ENCODE results near the gene EED. TPM values are rescaled to one million over a fixed set of nuclear protein-coding genes. Genes with fewer than 3 reads are reported as not detected.
"Not testable (repeated sequence)": the region's sequence is repeated elsewhere in the genome, so short reads cannot be mapped to it uniquely, and the experiment has no call there.

The EED gene
- total and polyA plus RNA-seq, 9 of the 15 experiments (the other 6 are each of a cell fraction or from before 2014, with no cell fraction given), result 33.0 to 110 (median 55.1) TPM

DNA sequence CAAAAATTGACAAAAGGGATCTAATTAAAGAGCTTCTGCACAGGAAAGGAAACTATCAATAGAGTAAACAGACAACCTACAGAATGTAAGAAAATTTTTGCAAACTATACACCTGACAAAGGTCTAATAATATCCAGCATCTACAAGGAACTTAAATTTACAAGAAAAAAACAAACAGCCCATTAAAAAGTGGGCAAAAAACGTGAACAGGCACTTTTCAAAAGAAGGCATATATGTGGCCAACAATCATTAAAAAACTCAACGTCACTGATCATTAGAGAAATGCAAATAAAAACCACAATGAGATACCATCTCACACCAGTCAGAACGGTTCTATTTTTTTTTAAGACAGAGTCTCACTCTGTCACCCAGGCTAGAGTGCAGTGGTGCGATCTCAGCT lies 20.0 kb upstream of the EED start:
- H3K9me3 ChIP-seq (replicated peaks; ENCODE audit: control insufficient read depth, insufficient read depth, low read depth, low read length); in situ Hi-C loops (cut with MboI); H3K36me3 ChIP-seq (ENCODE audit: control insufficient read depth, insufficient read depth, low read length); DNase-seq (ENCODE audit: extremely low read depth in 1 of 4, low spot score in 3 of 4); H3K9ac ChIP-seq (ENCODE audit: insufficient read depth in 1 of 2, low read depth in 2 of 2, low read length in 2 of 2); H3K27ac ChIP-seq (ENCODE audit: extremely low read depth, low read depth, low read length); H3K9me1 ChIP-seq (ENCODE audit: control insufficient read depth, insufficient read depth, low read length); H3K4me3 ChIP-seq; BruUV-seq (replicated peaks); H4K20me1 ChIP-seq (replicated peaks; ENCODE audit: control insufficient read depth, insufficient read depth, low read length); H3K4me2 ChIP-seq (ENCODE audit: insufficient read depth, low read length); H3K4me1 ChIP-seq (replicated peaks in 1 of 2; ENCODE audit: control insufficient read depth in 2 of 2, insufficient read depth in 2 of 2, low read length in 2 of 2); ATAC-seq; intact Hi-C loops (cut with micrococcal nuclease); FAIRE-seq; CTCF ChIA-PET (ENCODE audit: low intra/inter-chr PET ratio); H3K79me2 ChIP-seq (ENCODE audit: control insufficient read depth, insufficient read depth, low read length); H3K27me3 ChIP-seq (ENCODE audit: control insufficient read depth in 2 of 2, insufficient read depth in 2 of 2, low read length in 2 of 2); H2AFZ ChIP-seq (ENCODE audit: low read depth, low read length): not testable (repeated sequence)
- POLR2A ChIA-PET, result interaction anchor here (0.6 to 1.0 kb wide), 3 partner anchors 13 to 244 kb away, joined by 3 to 4 read pairs (median 4); no protein-coding TSS in a partner anchor
- WGBS (ENCODE audit: insufficient coverage, low coverage, missing lambda C conversion rate), result 45% methylated on average over 4 of the region's 4 CpGs
- TF ChIP-seq, protein P1, sequence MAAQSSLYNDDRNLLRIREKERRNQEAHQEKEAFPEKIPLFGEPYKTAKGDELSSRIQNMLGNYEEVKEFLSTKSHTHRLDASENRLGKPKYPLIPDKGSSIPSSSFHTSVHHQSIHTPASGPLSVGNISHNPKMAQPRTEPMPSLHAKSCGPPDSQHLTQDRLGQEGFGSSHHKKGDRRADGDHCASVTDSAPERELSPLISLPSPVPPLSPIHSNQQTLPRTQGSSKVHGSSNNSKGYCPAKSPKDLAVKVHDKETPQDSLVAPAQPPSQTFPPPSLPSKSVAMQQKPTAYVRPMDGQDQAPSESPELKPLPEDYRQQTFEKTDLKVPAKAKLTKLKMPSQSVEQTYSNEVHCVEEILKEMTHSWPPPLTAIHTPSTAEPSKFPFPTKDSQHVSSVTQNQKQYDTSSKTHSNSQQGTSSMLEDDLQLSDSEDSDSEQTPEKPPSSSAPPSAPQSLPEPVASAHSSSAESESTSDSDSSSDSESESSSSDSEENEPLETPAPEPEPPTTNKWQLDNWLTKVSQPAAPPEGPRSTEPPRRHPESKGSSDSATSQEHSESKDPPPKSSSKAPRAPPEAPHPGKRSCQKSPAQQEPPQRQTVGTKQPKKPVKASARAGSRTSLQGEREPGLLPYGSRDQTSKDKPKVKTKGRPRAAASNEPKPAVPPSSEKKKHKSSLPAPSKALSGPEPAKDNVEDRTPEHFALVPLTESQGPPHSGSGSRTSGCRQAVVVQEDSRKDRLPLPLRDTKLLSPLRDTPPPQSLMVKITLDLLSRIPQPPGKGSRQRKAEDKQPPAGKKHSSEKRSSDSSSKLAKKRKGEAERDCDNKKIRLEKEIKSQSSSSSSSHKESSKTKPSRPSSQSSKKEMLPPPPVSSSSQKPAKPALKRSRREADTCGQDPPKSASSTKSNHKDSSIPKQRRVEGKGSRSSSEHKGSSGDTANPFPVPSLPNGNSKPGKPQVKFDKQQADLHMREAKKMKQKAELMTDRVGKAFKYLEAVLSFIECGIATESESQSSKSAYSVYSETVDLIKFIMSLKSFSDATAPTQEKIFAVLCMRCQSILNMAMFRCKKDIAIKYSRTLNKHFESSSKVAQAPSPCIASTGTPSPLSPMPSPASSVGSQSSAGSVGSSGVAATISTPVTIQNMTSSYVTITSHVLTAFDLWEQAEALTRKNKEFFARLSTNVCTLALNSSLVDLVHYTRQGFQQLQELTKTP (IDR thresholded peaks at IDR 0.05; ENCODE audit: low read depth in 1 of 2, partially characterized antibody in 2 of 2), result peak in 1 of 2 experiments; percentile 99
